CD4-positive, alpha-beta T cell treated with Interferon alpha-2 for 1 hour (primary cell): ENCODE results near the gene CCDC149.

Experiments
- DNase-seq, 2 donors: peaks; one replicate each; pipeline ENCODE4 v3.0.0-alpha.2; 2020 to 2022

CCDC149 gene

DNA sequence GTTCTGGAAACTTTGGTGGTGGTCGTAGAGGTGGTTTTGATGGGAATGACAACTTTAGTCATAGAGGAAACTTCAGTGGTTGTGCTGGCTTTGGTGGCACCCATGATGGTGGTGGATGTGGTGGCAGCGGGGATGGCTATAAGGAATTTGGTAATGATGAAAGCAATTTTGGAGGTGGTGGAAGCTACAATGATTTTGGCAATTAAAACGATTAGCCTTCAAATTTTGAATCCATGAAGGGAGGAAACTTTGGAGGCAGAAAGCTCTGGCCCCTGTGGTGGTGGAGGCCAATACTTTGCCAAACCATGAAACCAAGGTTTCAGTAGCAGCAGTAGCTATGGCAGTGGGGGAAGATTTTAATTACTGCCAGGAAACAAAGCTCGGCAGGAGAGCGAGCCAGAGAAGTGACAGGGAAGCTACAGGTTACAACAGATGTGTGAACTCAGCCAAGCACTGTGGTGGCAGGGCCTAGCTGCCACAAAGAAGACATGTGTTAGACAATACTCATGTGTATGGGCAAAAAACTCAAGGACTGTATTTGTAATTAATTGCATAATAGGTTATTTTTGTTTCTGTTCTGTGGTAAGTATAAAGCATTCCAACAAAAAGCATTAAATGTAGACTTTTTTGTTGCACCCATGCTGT is 140.7 kb downstream of the CCDC149 start:
- DNase-seq, result no peak

- DNase-seq, result no peak
Observed at GRCh38 chr4:24771241-24771640, 141.6 kb downstream of the CCDC149 start.

DNA sequence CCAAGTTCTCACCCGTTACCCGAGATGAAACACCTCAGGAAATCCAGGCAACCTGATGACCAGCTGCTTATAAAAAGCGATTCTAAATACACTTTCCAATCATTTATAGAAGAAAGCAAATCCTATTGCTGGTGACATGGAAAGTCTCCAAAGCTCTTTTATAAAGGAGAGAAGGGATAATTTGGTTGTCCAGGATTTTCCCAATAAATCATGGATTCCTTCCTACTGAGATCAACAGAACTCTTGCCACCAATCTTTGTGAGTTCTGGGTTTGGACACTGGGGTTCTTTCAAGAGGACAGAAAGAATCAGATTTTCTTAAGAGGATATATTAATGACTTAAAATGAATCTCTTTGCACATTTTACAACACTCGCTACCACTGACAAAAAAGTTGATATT is 142.2 kb downstream of the CCDC149 start:
- DNase-seq, result no peak

DNA sequence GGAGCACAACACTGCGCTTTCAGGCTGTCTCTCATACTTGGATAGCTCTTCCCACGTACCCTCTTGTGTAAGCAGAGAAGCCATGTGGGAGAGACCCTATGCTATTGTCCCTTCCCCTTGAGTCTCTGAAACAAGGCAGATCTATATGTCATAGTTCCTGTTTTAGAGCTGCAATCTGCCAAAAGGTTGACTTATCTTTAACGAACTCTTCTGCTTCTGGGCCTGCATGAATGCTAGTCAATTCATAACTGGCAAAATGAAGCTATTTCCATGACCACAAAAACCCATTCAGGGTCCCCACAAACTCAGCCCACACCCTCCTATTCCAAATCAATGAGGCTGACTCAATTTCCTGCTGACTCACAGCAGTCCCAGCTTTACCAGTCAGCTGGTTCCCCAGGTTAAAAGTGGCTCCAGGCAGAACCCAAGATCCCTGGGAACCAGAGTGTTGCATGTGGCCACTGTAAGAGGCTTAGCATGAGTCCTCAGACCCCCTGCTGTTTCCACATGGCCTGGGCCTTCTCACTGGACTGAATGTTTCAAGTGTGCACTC is 142.7 kb downstream of the CCDC149 start:
- no peak for DNase-seq

GRCh38 chr4:24769571-24769970 is 143.3 kb downstream of the CCDC149 start:
- DNase-seq, result no peak

GRCh38 chr4:24768604-24769003 is 144.2 kb downstream of the CCDC149 start:
- DNase-seq, result no peak

GRCh38 chr4:24768006-24768405 is 144.8 kb downstream of the CCDC149 start:
- no peak for DNase-seq

DNA sequence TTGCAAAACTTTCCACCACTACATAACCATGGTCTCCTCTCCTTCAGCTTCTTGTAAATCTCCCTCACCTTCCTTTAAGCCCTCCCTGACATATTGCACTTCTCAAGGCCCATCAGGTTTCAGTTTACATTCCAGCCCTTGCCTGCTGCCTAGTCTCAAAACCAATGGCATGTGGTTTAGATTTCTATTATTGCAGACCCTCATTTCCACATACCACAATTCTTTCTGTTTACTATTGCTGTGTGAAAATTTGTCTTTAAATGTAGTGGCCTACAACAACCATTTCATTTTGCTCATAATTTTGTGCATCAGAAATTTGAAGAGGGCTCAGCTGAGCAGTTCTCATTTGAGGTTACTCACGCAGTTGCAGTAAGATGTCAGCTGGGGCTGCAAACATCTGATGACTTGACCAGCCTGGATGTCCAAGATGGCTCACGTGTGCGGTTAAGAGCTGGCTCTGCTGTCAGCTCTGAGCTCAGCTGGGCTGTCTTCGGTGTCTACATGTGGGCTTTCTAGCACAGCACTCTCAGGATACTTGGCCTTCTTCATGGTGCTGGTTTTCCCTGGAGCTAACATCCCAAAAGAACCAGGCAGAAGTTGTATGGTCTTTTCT is 147.4 kb downstream of the CCDC149 start:
- DNase-seq, result no peak

DNA sequence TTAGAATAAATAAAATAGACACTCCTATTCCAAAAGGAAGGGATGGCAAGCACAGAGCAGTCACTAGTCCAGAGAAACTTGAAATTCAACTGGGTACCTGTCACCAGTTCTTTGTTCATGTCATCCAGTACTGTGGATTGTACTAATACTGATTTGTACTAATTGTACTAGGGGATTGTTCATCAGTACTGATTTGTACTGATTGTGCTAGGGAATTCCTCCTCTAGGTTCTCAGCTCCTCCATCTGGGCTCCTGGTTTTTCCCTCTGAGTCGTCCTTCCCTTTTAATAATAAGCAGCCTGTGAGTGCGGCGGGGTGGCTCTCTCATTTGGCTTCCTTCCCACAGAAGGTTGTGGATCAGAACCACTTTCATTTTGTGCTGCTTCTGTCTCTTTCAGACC is 148.5 kb downstream of the CCDC149 start:
- DNase-seq, result no peak

DNA sequence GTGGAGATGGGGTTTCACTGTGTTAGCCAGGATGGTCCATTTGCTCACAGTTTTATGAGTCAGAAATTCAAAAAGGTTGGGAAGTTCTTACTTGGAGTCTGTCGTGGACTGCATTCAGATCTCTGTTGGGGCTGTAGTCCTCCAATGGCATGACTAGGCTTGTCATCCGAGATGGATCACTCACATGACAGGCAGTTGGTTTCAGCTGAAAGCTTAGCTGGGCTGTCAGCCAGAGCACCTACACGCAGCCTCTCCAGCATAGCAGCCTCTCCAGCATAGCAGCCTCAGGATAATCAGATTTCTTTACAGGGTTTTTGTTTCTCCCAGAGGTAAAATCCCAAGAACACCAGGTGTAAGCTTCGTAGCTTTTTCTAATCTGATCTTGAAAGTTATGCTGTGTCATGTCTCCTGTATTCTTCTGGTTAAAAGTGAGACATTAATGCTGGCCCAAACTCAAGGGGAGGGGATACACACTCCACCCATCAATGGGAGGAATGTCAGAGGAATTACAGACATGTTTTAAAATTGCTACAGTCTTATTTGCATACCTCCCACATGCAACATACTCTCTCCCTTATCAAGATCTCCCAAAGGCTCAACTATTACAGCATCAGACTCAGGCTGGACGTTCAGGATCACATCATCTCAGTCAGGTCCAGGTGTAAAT is 149.1 kb downstream of the CCDC149 start:
- DNase-seq, result no peak
